HEK293 (cell line): ENCODE data around the gene IGF2BP1.

Experiments used
- CTCF ChIA-PET: fragments of 350-600 bp; formaldehyde crosslinking; extraction: SDS; loops from one replicate; lab custom pipeline; 2021; ENCODE audit warnings: antibody characterized with exemption; lab: Yijun Ruan, JAX
- POLR2A ChIA-PET: fragments of 300-600 bp; formaldehyde crosslinking; extraction: SDS; loops from one replicate; lab custom pipeline; 2020; ENCODE audit warnings: antibody characterized with exemption, inconsistent platforms; lab: Yijun Ruan, JAX
- H3K27ac ChIP-seq: fragments of 200-500 bp; sonication (Bioruptor generic); 2 replicates; pipeline ENCODE4 v1.5.1; 2014; ENCODE audit warnings: low read depth, low read length, control low read depth, inconsistent platforms; ENCODE audit errors: extremely low read depth
- H3K36me3 ChIP-seq, 2 experiments: fragments of 200-500 bp in 1 of 2; sonication (Bioruptor generic) in 1 of 2; 1 replicate in 1 of 2; 2 replicates in 1 of 2; pipeline ENCODE4 v1.5.1; 2014 to 2017; ENCODE audit warnings: inconsistent platforms in 2 of 2, low read length in 2 of 2; ENCODE audit not compliant: control insufficient read depth in 2 of 2, insufficient read depth in 1 of 2
- H3K4me1 ChIP-seq: fragments of 200-500 bp; sonication (Bioruptor generic); 2 replicates; pipeline ENCODE4 v1.5.1; 2014; ENCODE audit warnings: mild to moderate bottlenecking, low read length, inconsistent platforms; ENCODE audit not compliant: control insufficient read depth, insufficient read depth
- H3K4me3 ChIP-seq: 2 replicates; pipeline ENCODE4 v1.5.1; 2011; ENCODE audit warnings: low read depth, mild to moderate bottlenecking, control low read depth, low read length, moderate library complexity
- H3K9me3 ChIP-seq: fragments of 200-500 bp; sonication (Bioruptor generic); 2 replicates; pipeline ENCODE4 v1.5.1; 2014; ENCODE audit warnings: low read depth, low read length, inconsistent platforms; ENCODE audit not compliant: control insufficient read depth, insufficient read depth
- FEZF1 ChIP-seq: fragments of 450-650 bp; formaldehyde crosslinking; IDR thresholded peaks from 2 replicates; pipeline ENCODE4 v1.5.1; 2016; ENCODE audit warnings: missing biosample characterization, missing genetic modification characterization
- HOXC10 ChIP-seq: sonication (generic); formaldehyde crosslinking; IDR thresholded peaks from 2 replicates; pipeline ENCODE4 v1.8.1; 2023; ENCODE audit warnings: mild to moderate bottlenecking, missing genetic modification reagents
- KLF1 ChIP-seq: fragments of 450-650 bp; formaldehyde crosslinking; IDR thresholded peaks from 2 replicates; pipeline ENCODE4 v1.5.1; 2016; ENCODE audit warnings: missing biosample characterization, missing genetic modification characterization
- KLF9 ChIP-seq: fragments of 450-650 bp; formaldehyde crosslinking; IDR thresholded peaks from 2 replicates; pipeline ENCODE4 v1.5.1; 2016; ENCODE audit warnings: missing biosample characterization, missing genetic modification characterization, low read depth
- PRDM1 ChIP-seq: fragments of 450-650 bp; formaldehyde crosslinking; IDR thresholded peaks from 2 replicates; pipeline ENCODE4; 2016; ENCODE audit warnings: missing biosample characterization, missing genetic modification characterization
- SP7 ChIP-seq: fragments of 450-650 bp; formaldehyde crosslinking; IDR thresholded peaks from 2 replicates; pipeline ENCODE4 v1.5.1; 2016; ENCODE audit warnings: missing biosample characterization, missing genetic modification characterization
- ZFP3 ChIP-seq: fragments of 450-650 bp; formaldehyde crosslinking; IDR thresholded peaks from 2 replicates; pipeline ENCODE4 v1.5.1; 2016; ENCODE audit warnings: low read depth, missing biosample characterization, missing genetic modification characterization
- ZNF132 ChIP-seq: fragments of 450-650 bp; formaldehyde crosslinking; IDR thresholded peaks from 2 replicates; pipeline ENCODE4 v1.5.1; 2017; ENCODE audit warnings: missing biosample characterization, missing genetic modification characterization, borderline replicate concordance
- ZNF544 ChIP-seq: fragments of 450-650 bp; formaldehyde crosslinking; IDR thresholded peaks from 2 replicates; pipeline ENCODE4 v1.5.0; 2017; ENCODE audit warnings: missing biosample characterization, missing genetic modification characterization
- ZNF560 ChIP-seq: fragments of 450-650 bp; formaldehyde crosslinking; IDR thresholded peaks from 2 replicates; pipeline ENCODE4 v1.5.1; 2017; ENCODE audit warnings: missing biosample characterization, missing genetic modification characterization, borderline replicate concordance
- ZNF585B ChIP-seq: fragments of 450-650 bp; formaldehyde crosslinking; IDR thresholded peaks from 2 replicates; pipeline ENCODE4 v1.5.1; 2016; ENCODE audit warnings: missing biosample characterization, missing genetic modification characterization
- ZNF600 ChIP-seq: fragments of 450-650 bp; formaldehyde crosslinking; IDR thresholded peaks from 2 replicates; pipeline ENCODE4 v1.5.1; 2016; ENCODE audit warnings: missing biosample characterization, missing genetic modification characterization
- ZNF747 ChIP-seq: fragments of 450-650 bp; formaldehyde crosslinking; IDR thresholded peaks from 2 replicates; pipeline ENCODE4 v1.5.1; 2016; ENCODE audit warnings: missing biosample characterization, missing genetic modification characterization
- ZNF791 ChIP-seq: fragments of 450-650 bp; formaldehyde crosslinking; IDR thresholded peaks from 2 replicates; pipeline ENCODE4 v1.5.1; 2016; ENCODE audit warnings: missing biosample characterization, missing genetic modification characterization
- ZSCAN30 ChIP-seq: fragments of 450-650 bp; IDR thresholded peaks from 2 replicates; pipeline ENCODE4 v1.5.1; 2018; ENCODE audit warnings: missing biosample characterization, mild to moderate bottlenecking, missing genetic modification characterization, moderate library complexity
- ZXDB ChIP-seq: fragments of 450-650 bp; formaldehyde crosslinking; IDR thresholded peaks from 2 replicates; pipeline ENCODE4 v1.5.1; 2016; ENCODE audit warnings: missing biosample characterization, missing genetic modification characterization
- TF ChIP-seq, protein P1 (sequence below): fragments of 450-650 bp; formaldehyde crosslinking; IDR thresholded peaks from 2 replicates; pipeline ENCODE4 v1.5.1; 2016; ENCODE audit warnings: missing biosample characterization, missing genetic modification characterization
- TF ChIP-seq, protein P2 (sequence below): fragments of 450-650 bp; formaldehyde crosslinking; optimal IDR thresholded peaks from 2 replicates; pipeline ENCODE3; 2016; ENCODE audit warnings: missing biosample characterization, mild to moderate bottlenecking, missing genetic modification characterization
- TF ChIP-seq, protein P3 (sequence below): fragments of 450-650 bp; formaldehyde crosslinking; IDR thresholded peaks from 2 replicates; pipeline ENCODE4 v1.5.1; 2017; ENCODE audit warnings: missing biosample characterization, missing genetic modification characterization
- TF ChIP-seq, protein P4 (sequence below): fragments of 450-650 bp; formaldehyde crosslinking; IDR thresholded peaks from 2 replicates; pipeline ENCODE4 v1.5.1; 2017; ENCODE audit warnings: missing biosample characterization, missing genetic modification characterization
- TF ChIP-seq, protein P5 (sequence below): fragments of 450-650 bp; formaldehyde crosslinking; IDR thresholded peaks from 2 replicates; pipeline ENCODE4 v1.5.1; 2016; ENCODE audit warnings: missing biosample characterization, missing genetic modification characterization

IGF2BP1 gene

DNA sequence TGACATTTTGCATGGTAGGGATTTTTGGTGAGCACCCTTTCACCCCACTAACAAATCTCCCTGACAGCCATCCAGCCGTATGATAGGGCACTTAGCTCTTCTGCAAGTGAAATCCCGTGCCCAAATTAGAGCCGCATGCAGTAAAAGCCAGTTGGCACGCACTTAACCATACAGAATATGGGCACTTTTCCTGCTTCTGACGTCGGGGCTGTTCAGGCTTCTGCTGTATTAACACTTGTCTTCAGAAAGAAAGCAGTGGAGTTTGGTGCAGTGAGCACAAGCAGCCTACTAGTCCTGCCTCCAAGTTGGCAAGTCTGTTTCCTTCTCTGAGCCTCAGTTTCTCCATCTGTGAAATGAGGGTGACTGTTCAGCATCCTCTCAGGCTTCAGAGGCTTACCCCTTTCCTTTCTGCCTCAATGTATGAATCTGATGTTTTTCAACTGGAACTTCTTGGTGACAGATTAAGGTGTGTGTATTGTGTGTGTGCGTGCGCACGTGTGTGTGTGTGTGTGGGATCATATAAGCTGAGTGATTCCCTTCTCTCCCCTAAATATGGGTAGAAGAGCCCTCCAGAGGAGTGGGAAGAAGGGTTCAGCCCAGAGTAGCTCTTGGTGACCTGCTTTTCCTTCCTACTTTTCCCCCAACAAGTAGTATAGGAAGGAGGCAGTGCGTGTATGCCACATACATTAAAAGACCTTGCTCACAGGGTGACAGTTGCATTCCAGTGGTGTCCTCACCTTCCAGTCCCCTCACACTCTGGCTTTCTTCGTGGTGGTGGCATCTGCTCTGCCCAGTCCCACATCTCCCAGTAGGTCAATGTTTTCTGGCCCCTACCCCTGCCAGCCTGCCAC, 19.0 kb downstream of the IGF2BP1 start (continued):
- TF ChIP-seq, protein P1, sequence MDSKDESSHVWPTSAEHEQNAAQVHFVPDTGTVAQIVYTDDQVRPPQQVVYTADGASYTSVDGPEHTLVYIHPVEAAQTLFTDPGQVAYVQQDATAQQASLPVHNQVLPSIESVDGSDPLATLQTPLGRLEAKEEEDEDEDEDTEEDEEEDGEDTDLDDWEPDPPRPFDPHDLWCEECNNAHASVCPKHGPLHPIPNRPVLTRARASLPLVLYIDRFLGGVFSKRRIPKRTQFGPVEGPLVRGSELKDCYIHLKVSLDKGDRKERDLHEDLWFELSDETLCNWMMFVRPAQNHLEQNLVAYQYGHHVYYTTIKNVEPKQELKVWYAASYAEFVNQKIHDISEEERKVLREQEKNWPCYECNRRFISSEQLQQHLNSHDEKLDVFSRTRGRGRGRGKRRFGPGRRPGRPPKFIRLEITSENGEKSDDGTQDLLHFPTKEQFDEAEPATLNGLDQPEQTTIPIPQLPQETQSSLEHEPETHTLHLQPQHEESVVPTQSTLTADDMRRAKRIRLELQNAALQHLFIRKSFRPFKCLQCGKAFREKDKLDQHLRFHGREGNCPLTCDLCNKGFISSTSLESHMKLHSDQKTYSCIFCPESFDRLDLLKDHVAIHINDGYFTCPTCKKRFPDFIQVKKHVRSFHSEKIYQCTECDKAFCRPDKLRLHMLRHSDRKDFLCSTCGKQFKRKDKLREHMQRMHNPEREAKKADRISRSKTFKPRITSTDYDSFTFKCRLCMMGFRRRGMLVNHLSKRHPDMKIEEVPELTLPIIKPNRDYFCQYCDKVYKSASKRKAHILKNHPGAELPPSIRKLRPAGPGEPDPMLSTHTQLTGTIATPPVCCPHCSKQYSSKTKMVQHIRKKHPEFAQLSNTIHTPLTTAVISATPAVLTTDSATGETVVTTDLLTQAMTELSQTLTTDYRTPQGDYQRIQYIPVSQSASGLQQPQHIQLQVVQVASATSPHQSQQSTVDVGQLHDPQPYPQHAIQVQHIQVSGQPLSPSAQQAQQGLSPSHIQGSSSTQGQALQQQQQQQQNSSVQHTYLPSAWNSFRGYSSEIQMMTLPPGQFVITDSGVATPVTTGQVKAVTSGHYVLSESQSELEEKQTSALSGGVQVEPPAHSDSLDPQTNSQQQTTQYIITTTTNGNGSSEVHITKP, result 0 out of 2 replicates have a peak, but pooled peaks have one; percentile 0
- no peak for TF ChIP-seq ZXDB (tag by site-specific recombination)
- TF ChIP-seq, protein P2, sequence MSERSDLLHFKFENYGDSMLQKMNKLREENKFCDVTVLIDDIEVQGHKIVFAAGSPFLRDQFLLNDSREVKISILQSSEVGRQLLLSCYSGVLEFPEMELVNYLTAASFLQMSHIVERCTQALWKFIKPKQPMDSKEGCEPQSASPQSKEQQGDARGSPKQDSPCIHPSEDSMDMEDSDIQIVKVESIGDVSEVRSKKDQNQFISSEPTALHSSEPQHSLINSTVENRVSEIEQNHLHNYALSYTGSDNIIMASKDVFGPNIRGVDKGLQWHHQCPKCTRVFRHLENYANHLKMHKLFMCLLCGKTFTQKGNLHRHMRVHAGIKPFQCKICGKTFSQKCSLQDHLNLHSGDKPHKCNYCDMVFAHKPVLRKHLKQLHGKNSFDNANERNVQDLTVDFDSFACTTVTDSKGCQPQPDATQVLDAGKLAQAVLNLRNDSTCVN (tag by site-specific recombination), result peak; percentile 14
- TF ChIP-seq, protein P3, sequence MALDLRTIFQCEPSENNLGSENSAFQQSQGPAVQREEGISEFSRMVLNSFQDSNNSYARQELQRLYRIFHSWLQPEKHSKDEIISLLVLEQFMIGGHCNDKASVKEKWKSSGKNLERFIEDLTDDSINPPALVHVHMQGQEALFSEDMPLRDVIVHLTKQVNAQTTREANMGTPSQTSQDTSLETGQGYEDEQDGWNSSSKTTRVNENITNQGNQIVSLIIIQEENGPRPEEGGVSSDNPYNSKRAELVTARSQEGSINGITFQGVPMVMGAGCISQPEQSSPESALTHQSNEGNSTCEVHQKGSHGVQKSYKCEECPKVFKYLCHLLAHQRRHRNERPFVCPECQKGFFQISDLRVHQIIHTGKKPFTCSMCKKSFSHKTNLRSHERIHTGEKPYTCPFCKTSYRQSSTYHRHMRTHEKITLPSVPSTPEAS (tag by site-specific recombination), result peak; percentile 66
- peak; percentile 55; the same call in 1 of the 2 replicates for TF ChIP-seq PRDM1 (tag by site-specific recombination)
- 0 out of 2 replicates have a peak, but pooled peaks have one; percentile 29 for TF ChIP-seq SP7 (tag by site-specific recombination)
- no peak; the same call in none of the 2 replicates for TF ChIP-seq FEZF1 (tag by site-specific recombination)
- TF ChIP-seq ZFP3 (tag by site-specific recombination), result no peak
- 0 out of 2 replicates have a peak, but pooled peaks have one; percentile 37 for TF ChIP-seq HOXC10 (CRISPR knock-in tag)

DNA sequence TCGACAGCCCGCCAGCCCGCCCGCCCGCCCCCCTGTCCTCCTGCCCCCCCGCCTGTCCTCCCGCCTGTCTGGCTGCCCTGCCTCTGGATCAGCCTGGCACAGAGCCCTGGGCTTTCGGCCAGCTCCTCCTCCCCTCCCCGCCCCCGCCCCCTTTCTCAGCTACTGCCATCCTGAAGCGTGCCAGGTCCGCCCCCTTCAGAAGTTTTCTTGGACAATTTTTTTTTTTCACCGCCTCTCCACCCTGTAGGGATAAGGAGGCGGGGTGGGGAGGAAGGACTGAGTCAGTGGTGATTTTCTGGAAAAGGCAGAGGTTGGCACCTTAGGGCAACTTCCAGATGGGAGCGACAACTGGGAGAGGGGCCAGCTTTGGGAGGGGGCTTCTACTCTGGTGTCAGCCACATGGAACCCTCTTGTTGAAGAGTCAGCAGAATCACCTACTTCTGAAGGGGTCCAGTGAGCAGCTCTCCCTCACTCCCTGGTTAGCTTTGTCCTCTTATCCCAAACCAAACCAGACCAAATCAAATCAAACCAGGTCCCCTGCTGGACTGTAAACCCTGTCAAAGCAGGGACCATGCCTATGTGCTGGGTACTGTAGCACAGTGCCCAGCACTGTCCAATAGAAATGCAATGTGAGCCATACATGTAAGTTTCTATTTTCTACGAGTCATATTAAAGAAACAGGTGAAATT, 19.7 kb downstream of the IGF2BP1 start:
- H3K36me3 ChIP-seq, result peaks cover 9 to 36% of the 10 kb centered on the region in 2 experiments; a peak in 2 of 3 replicates
- H3K27ac ChIP-seq, result 0 out of 2 replicates have a peak overlapping the region, but pooled peaks have one; percentile 48
- H3K9me3 ChIP-seq, result no peaks in the 10 kb centered on the region
- POLR2A ChIA-PET, result interaction anchor here (0.5 to 3.0 kb wide), 12 partner anchors 9 to 689 kb away, joined by 3 to 28 read pairs (median 6); partner anchors contain the start of genes ATP5MC1 and GIP
- CTCF ChIA-PET, result interaction anchor here (0.6 to 4.6 kb wide), 6 partner anchors 12 to 62 kb away, joined by 3 to 25 read pairs (median 5); no protein-coding TSS in a partner anchor
- no peak overlapping the region for H3K4me3 ChIP-seq
- H3K4me1 ChIP-seq, result peaks cover 42% of the 10 kb centered on the region
- no peak for TF ChIP-seq ZNF544 (tag by site-specific recombination)
- peak; percentile 53; the same call in 1 of the 2 replicates for TF ChIP-seq KLF1 (tag by site-specific recombination)
- no peak for TF ChIP-seq ZSCAN30
- TF ChIP-seq ZNF600 (tag by site-specific recombination), result peak; percentile 52; the same call in 1 of the 2 replicates
- TF ChIP-seq ZNF747 (tag by site-specific recombination), result no peak
- no peak for TF ChIP-seq ZNF132 (tag by site-specific recombination)
- TF ChIP-seq KLF9, result peak; percentile 88
- TF ChIP-seq ZNF791 (tag by site-specific recombination), result no peak
- TF ChIP-seq, protein P4, sequence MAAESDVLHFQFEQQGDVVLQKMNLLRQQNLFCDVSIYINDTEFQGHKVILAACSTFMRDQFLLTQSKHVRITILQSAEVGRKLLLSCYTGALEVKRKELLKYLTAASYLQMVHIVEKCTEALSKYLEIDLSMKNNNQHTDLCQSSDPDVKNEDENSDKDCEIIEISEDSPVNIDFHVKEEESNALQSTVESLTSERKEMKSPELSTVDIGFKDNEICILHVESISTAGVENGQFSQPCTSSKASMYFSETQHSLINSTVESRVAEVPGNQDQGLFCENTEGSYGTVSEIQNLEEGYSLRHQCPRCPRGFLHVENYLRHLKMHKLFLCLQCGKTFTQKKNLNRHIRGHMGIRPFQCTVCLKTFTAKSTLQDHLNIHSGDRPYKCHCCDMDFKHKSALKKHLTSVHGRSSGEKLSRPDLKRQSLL (tag by site-specific recombination), result no peak
- TF ChIP-seq ZNF560 (tag by site-specific recombination), result no peak
- no peak for TF ChIP-seq ZNF585B
- TF ChIP-seq, protein P5, sequence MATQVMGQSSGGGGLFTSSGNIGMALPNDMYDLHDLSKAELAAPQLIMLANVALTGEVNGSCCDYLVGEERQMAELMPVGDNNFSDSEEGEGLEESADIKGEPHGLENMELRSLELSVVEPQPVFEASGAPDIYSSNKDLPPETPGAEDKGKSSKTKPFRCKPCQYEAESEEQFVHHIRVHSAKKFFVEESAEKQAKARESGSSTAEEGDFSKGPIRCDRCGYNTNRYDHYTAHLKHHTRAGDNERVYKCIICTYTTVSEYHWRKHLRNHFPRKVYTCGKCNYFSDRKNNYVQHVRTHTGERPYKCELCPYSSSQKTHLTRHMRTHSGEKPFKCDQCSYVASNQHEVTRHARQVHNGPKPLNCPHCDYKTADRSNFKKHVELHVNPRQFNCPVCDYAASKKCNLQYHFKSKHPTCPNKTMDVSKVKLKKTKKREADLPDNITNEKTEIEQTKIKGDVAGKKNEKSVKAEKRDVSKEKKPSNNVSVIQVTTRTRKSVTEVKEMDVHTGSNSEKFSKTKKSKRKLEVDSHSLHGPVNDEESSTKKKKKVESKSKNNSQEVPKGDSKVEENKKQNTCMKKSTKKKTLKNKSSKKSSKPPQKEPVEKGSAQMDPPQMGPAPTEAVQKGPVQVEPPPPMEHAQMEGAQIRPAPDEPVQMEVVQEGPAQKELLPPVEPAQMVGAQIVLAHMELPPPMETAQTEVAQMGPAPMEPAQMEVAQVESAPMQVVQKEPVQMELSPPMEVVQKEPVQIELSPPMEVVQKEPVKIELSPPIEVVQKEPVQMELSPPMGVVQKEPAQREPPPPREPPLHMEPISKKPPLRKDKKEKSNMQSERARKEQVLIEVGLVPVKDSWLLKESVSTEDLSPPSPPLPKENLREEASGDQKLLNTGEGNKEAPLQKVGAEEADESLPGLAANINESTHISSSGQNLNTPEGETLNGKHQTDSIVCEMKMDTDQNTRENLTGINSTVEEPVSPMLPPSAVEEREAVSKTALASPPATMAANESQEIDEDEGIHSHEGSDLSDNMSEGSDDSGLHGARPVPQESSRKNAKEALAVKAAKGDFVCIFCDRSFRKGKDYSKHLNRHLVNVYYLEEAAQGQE (tag by site-specific recombination), result no peak
- TF ChIP-seq FEZF1 (tag by site-specific recombination), result peak; percentile 26; the same call in 1 of the 2 replicates
